Measurements from ENCODE around the gene NPAS2.

- no peak for TF ChIP-seq CTCF (conservative IDR thresholded peaks at IDR 0.05)
- no peak for TF ChIP-seq EZH2 (IDR thresholded peaks at IDR 0.05; ENCODE audit: low read depth)
These were observed 211.1 kb downstream of the NPAS2 start for GRCh38 chr2:101030866-101031554.

Data from PC-9 (cell line).